GM11168 (cell line): ENCODE results near the gene SH3RF3.

Source experiments
- in situ Hi-C: fragments of 300-500 bp; cut with MboI; formaldehyde crosslinking; loops from one replicate; pipeline ENCODE4 v1.12.0; 2022; ENCODE audit warnings: low sequenced_read_pairs; ENCODE audit not compliant: unreplicated experiment

SH3RF3 gene

DNA sequence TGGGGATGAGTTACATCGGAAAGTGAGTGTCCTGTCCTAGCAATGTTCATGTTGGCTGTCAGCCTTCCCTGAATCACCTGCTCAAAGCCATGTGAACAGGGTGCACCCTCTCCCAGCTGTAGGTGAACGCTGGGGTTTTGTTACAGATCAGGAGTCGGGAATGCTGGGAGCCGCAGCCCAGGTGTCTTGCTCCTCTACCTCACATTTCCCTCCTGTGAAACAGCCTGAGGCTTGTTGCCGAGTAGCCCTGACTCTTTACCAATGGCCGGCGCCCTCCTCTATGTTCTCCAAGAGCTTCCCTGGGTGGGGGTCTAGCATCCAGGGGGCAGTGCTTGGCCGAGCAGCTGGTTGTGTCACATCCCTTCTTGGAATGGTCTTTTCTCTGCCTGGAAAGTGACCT is 164.7 kb downstream of the SH3RF3 start:
- in situ Hi-C loops: no loop called here

- in situ Hi-C loops: no loop called here
Measured at GRCh38 chr2:109294523-109294922, 165.5 kb downstream of the SH3RF3 start.

GRCh38 chr2:109295070-109295780 is 166.2 kb downstream of the SH3RF3 start:
- in situ Hi-C loops: no loop called here

- in situ Hi-C loops: no loop called here
Measured at GRCh38 chr2:109295781-109296117, 166.7 kb downstream of the SH3RF3 start.

- in situ Hi-C loops: no loop called here
Measured at GRCh38 chr2:109297566-109298490, 168.8 kb downstream of the SH3RF3 start.

DNA sequence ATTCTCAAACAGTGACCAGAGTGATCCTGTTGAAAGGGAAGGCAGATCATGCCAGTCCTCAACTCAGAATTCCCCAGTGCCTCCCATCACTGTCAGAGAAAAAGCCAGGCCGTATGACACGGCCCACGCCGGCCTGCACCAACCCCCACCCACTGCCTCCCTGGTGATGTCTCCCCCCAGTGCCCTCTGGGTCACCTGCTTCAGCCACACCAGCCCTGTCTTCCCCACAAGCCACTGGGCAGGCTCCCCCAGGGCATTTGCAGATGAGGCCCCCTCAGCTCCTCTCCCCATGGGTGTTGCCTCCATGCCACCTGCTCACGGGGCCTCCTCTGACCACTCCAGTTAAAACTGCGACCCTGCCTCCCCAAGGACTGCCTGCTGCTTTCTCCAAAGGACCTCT is 169.8 kb downstream of the SH3RF3 start:
- in situ Hi-C loops: no loop called here

- in situ Hi-C loops: no loop called here
Measured at GRCh38 chr2:109299536-109299935, 170.5 kb downstream of the SH3RF3 start.

DNA sequence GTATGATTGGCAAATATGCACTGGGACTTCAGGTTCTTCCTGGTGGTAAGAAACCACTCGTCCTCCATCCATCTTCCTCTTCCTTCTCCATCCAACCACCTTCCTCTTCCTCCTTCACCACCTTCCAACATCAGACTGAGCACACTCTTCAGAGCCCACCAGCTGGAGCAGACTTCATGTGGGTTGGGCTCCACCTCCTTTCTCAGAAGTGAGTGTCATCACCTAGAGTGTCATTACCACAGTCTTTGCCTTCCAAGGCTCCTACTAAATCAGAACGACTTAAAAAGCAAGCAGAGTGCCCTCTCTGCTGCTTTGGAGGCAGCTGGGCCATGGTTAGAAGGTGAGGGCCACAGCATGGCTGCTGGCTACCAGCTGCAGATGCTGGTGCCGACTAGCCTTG is 171.6 kb downstream of the SH3RF3 start:
- in situ Hi-C loops: no loop called here

GRCh38 chr2:109301746-109302145 is 172.7 kb downstream of the SH3RF3 start:
- in situ Hi-C loops: no loop called here

DNA sequence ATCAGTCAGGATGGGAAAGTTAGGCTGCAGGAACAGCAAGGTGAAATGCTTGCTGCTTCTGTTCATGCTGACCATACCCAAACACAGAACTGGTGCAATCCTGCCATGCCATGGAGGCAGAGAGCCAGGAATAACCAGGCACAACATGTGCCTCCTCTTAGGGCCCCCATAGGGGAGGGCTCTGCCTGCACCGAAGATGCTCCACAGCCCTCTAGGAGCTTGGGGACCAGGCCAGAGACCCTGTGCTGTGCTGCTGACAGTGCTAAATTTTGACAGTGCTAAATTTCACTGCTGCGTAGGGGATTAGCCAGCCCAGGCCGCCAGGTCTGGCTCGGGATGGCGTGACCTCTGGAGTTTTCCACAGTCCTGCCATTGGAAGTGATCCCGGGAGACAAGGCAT is 173.3 kb downstream of the SH3RF3 start:
- in situ Hi-C loops: no loop called here

- in situ Hi-C loops: no loop called here
Measured at GRCh38 chr2:109304242-109304641, 175.2 kb downstream of the SH3RF3 start.

- in situ Hi-C loops: no loop called here
Measured at GRCh38 chr2:109304731-109305470, 175.9 kb downstream of the SH3RF3 start.

DNA sequence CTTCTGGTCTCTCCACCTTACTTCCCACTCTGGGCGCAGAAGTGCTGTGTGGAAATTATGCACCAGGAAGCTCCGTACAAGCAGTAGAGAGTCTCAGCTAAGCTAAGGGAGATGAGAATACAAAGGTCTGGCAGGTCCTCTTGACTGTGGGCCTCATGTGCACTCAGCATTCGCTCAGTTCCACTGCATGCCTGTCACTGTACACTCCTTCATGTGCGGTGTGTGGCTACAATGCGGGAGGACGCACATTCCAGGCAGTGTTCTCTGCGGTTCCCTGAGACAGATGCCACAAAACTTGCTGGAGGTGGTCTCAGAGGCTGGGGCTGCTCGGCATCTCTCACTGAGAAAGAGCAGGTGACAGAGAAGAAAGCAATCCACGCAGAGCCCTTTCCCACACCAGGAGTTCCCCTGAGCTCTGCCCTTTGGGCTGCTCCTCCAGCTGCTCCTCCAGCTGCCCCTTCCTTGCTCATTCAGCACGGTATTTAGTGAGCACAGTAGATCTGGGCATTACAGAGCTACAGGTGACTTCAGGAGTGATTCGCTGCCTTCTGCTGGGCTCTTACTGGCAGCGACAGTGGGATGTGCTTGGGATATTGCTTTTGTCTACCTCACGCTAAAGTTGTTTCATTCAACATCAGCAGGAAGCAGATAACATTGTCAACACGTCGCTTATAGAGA is 176.6 kb downstream of the SH3RF3 start:
- in situ Hi-C loops: no loop called here

DNA sequence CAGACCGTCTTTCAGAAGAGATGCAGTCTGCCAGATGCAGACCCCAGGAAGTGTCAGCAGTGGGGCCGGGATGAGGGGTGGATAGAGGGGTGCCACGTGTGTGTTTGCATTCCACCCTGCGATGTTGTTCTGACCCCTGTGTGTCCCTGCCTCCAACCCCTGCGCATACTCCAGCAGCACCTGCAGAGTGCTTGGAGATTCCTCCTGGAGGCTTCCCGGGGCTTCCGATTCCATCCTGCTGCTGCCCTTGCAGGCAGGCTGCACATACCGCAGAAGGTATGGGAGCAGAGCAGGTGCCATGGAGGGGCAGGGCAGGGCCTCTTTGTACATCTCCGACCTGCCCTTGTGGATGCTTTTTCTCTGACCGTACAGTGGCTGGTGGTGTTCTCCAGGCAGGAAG is 177.2 kb downstream of the SH3RF3 start:
- in situ Hi-C loops: no loop called here

DNA sequence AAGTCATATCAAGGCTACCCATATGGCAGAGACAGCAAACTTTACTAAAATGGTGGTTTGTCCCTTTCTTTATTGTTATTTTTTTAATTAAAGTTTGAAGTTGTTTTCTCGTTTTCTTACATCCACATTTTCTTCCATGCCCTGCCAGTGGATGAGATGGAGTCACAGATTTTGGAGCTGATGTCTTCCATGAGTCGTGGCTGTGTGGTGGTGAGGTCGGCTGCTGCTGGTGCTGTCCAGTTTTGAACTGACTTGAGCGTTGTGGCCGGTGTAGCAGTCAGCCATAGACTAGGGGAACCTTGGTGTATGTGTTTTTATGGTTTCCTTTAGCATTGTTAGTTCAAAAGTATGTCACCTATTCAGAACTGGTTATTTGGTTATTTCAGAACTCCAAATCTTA is 182.8 kb downstream of the SH3RF3 start:
- in situ Hi-C loops: no loop called here

DNA sequence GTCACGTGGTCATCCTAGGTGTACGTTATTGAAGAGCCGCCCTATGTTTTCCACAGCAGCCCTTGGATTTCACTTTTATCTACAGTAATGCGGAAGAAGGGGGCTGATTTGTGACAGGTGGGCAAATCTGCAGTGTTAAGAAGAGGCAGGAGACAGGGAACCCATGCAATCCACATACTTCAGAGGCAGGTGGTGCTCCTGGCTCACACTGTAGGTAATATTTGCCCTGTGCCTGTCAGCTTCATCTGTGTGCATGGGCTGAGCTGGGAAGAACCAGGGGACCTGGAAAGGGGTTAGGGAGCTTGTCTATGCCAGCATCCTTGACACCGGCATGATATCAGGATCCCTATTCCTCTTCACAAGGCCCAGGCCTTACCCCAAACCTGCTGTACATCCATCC is 183.9 kb downstream of the SH3RF3 start:
- in situ Hi-C loops: no loop called here

DNA sequence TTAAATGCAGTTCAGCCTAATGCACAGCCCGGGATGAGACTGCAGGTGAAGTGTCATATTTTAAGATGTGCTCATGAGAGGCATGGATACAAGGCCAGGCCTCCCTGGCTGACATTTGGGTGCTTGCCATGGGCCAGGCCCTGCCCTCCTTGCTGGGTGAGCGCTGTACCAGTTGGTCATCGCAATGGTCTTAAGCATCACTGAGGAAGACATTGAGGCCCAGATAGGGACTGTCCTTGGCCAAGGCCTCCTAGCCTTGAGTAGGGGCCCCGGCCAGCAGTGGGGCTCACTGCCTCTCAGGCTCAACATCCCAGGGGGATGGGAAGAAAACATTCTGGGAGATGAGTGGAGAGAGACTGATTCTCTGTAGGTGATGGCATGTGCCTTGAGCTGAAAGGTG is 184.3 kb downstream of the SH3RF3 start:
- in situ Hi-C loops: no loop called here

DNA sequence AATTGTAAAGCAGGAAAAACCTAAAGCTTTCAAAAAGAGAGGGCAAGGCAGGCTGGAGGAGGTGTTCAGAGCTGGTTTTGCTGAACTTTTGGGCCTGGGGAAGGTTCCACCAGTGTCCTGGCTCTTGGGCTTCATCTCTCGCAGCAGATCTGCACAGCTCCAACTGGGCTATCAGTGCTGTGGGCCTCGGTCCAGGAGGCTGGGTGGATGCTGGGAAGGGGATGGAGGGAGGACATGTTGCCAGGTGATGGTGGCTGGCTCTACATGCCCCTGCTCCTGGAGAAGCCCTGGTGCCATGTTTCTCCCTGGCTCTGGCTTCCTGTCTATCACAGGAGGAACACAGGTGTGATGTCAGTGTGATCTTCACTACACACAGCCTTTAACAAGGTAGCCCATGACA is 187.1 kb downstream of the SH3RF3 start:
- in situ Hi-C loops: no loop called here

GRCh38 chr2:109317471-109318095 is 188.6 kb downstream of the SH3RF3 start:
- in situ Hi-C loops: no loop called here
